ENCODE data around the gene PTPN4. TPM values are rescaled to one million over a fixed set of nuclear protein-coding genes. Genes with fewer than 3 reads are reported as not detected.

PTPN4 gene
- total and polyA plus RNA-seq, 2 of the 8 experiments (the other 6 are each of a cell fraction or from before 2014, with no cell fraction given) = 28.5 to 105 TPM

- no peaks in the 10 kb centered on the region for H3K27me3 ChIP-seq (replicated peaks in 1 of 4; ENCODE audit: control insufficient read depth in 3 of 4, extremely low read depth in 1 of 4, insufficient read depth in 3 of 4, low read length in 3 of 4)
- H4K20me1 ChIP-seq (replicated peaks in 1 of 2; ENCODE audit: control insufficient read depth in 1 of 2, insufficient read depth in 2 of 2, low read length in 2 of 2) = peaks cover 0 to 8% of the 10 kb centered on the region in 2 experiments
- H4K8ac ChIP-seq (ENCODE audit: extremely low read depth, insufficient read depth, low read length) = no peak overlapping the region
- no peak overlapping the region for H3K9ac ChIP-seq (replicated peaks in 1 of 4; ENCODE audit: extremely low read depth in 1 of 4, low read depth in 3 of 4, low read length in 3 of 4)
- ChIA-PET POLR2A (ENCODE audit: partially characterized antibody) (interaction anchor here (1.2 kb wide), 1 partner anchor 24 kb away, joined by 3 read pairs; no protein-coding TSS in a partner anchor), CTCF (ENCODE audit: partially characterized antibody) (interaction anchor here (0.6 to 2.1 kb wide), 7 partner anchors 9 to 887 kb away, joined by 3 to 7 read pairs (median 3); no protein-coding TSS in a partner anchor)
- no peak overlapping the region for H2AFZ ChIP-seq (ENCODE audit: low read length)
- no peak overlapping the region for H4K5ac ChIP-seq (ENCODE audit: insufficient read length, low read depth, low read length)
- no peak overlapping the region for H3K23ac ChIP-seq (ENCODE audit: insufficient read length)
- no peak overlapping the region for H2BK15ac ChIP-seq (ENCODE audit: low read length)
- H2AK5ac ChIP-seq (ENCODE audit: low read depth, low read length) = no peak overlapping the region
- DNase-seq (ENCODE audit: low read depth in 1 of 2, low spot score in 2 of 2) = no peak
- H3K4me2 ChIP-seq (ENCODE audit: insufficient read depth in 1 of 2, low read depth in 2 of 2, low read length in 2 of 2) = no peak overlapping the region
- H3K79me2 ChIP-seq (ENCODE audit: control insufficient read depth in 1 of 2, insufficient read depth in 2 of 2, low read length in 2 of 2) = peaks cover 0 to 96% of the 10 kb centered on the region in 2 experiments; a peak in 3 of 4 replicates
- no peak overlapping the region for H3K18ac ChIP-seq (ENCODE audit: extremely low read depth, low read length)
- H3K9me3 ChIP-seq (ENCODE audit: insufficient read depth in 2 of 2, low read depth in 1 of 2, low read length in 1 of 2) = no peaks in the 10 kb centered on the region
- no peaks in the 10 kb centered on the region for H3K23me2 ChIP-seq (ENCODE audit: low read depth, low read length)
- WGBS, 2 experiments (ENCODE audit: extremely low coverage in 1 of 2, insufficient coverage in 1 of 2, insufficient read length in 1 of 2, insufficient replicate concordance in 2 of 2, low coverage in 1 of 2, low lambda C conversion rate in 2 of 2, missing lambda C conversion rate in 1 of 2) = 80% methylated on average over 6 of the region's 6 CpGs; no CpG with 5 or more reads in 1 of the 2 experiments
- H3K56ac ChIP-seq (replicated peaks; ENCODE audit: insufficient read length, low read depth, low read length) = no peak overlapping the region
- no peaks in the 10 kb centered on the region for H3K4me1 ChIP-seq (replicated peaks in 1 of 4; ENCODE audit: control insufficient read depth in 3 of 4, insufficient read depth in 4 of 4, low read length in 3 of 4)
- no peak overlapping the region for H3K4ac ChIP-seq (replicated peaks; ENCODE audit: insufficient read length, low read depth, low read length)
- FAIRE-seq = no peak
- H3K27ac ChIP-seq (ENCODE audit: low read depth, low read length) = no peak overlapping the region
- H3K36me3 ChIP-seq (ENCODE audit: control insufficient read depth in 2 of 4, insufficient read depth in 4 of 4, low read length in 3 of 4) = peaks cover 0 to 20% (median 6%) of the 10 kb centered on the region in 4 experiments; a peak in 2 of 8 replicates
- no peak overlapping the region for H4K91ac ChIP-seq (replicated peaks; ENCODE audit: insufficient read length, low read length)
- no peak overlapping the region for H2BK12ac ChIP-seq (ENCODE audit: low read depth, low read length)
- no peak overlapping the region for H2BK5ac ChIP-seq (ENCODE audit: low read depth, low read length)
- no peak overlapping the region for H2BK20ac ChIP-seq (ENCODE audit: low read length)
- no peak overlapping the region for H3K14ac ChIP-seq (ENCODE audit: insufficient read length)
- H3K79me1 ChIP-seq (ENCODE audit: low read depth, low read length) = 0 out of 2 replicates have a peak, but pooled peaks cover 2% of the 10 kb centered on the region
- H3K4me3 ChIP-seq (ENCODE audit: extremely low read depth in 1 of 4, insufficient read depth in 2 of 4, low read depth in 3 of 4, low read length in 4 of 4) = no peak overlapping the region
- H2BK120ac ChIP-seq (replicated peaks; ENCODE audit: low read depth, low read length) = no peak overlapping the region
- TF ChIP-seq CBX8 (IDR thresholded peaks at IDR 0.05; ENCODE audit: borderline replicate concordance, low read depth, low read length) = no peak
- no peak for TF ChIP-seq HDAC2 (IDR thresholded peaks at IDR 0.05; ENCODE audit: borderline replicate concordance in 1 of 2, low read depth in 2 of 2, low read length in 2 of 2)
- TF ChIP-seq KDM1A (IDR thresholded peaks at IDR 0.05; ENCODE audit: borderline replicate concordance, low read length) = no peak
- TF ChIP-seq, protein P1, sequence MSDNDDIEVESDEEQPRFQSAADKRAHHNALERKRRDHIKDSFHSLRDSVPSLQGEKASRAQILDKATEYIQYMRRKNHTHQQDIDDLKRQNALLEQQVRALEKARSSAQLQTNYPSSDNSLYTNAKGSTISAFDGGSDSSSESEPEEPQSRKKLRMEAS (IDR thresholded peaks at IDR 0.05) = no peak
- no peak for TF ChIP-seq SAP30 (IDR thresholded peaks at IDR 0.05; ENCODE audit: insufficient read depth, insufficient replicate concordance, low read length)
- no peak for TF ChIP-seq SUZ12 (IDR thresholded peaks at IDR 0.05; ENCODE audit: low read length)
- TF ChIP-seq MAFK (IDR thresholded peaks at IDR 0.05; ENCODE audit: low read depth, low read length) = no peak
- no peak for TF ChIP-seq TCF12 (IDR thresholded peaks at IDR 0.05; ENCODE audit: low read depth, low read length)
- TF ChIP-seq RFX5 (IDR thresholded peaks at IDR 0.05; ENCODE audit: borderline replicate concordance, low read depth, low read length) = no peak
- TF ChIP-seq SP4 (IDR thresholded peaks at IDR 0.05; ENCODE audit: low read length) = no peak
- no peak for TF ChIP-seq ASH2L (IDR thresholded peaks at IDR 0.05; ENCODE audit: low read length)
- no peak for TF ChIP-seq TAF1 (IDR thresholded peaks at IDR 0.05; ENCODE audit: low read depth, low read length)
These were observed 60.1 kb downstream of the PTPN4 start for GRCh38 chr2:119819846-119820245.

Measured in H1 (cell line).